NCI-H1694 treated with DMSO at 0.1 percent for 48 hours (cell line): ENCODE measurements around the gene CATSPER2.
"Not testable (repeated sequence)": the region's sequence is repeated elsewhere in the genome, so short reads cannot be mapped to it uniquely, and the experiment has no call there.

Source experiments
- DNase-seq: peaks from one replicate; lab custom pipeline; 2025; lab: John Stamatoyannopoulos, UW

CATSPER2 gene

GRCh38 chr15:43648649-43649429, at the start of gene CATSPER2:
Gene CATSPER2 (minus strand): TSS chr15:43648844. CDS start chr15:43648061, 783 bp downstream.
- DNase-seq: no peak

GRCh38 chr15:43693148-43694022, 44.7 kb upstream of the CATSPER2 start, which contains the start of gene CKMT1A:
Gene CKMT1A (plus strand): TSS chr15:43693859. CDS start chr15:43694051, 192 bp downstream.
- not testable (repeated sequence) for DNase-seq

- not testable (repeated sequence) for DNase-seq
Measured at GRCh38 chr15:43692679-43693078, 44.0 kb upstream of the CATSPER2 start.

DNA sequence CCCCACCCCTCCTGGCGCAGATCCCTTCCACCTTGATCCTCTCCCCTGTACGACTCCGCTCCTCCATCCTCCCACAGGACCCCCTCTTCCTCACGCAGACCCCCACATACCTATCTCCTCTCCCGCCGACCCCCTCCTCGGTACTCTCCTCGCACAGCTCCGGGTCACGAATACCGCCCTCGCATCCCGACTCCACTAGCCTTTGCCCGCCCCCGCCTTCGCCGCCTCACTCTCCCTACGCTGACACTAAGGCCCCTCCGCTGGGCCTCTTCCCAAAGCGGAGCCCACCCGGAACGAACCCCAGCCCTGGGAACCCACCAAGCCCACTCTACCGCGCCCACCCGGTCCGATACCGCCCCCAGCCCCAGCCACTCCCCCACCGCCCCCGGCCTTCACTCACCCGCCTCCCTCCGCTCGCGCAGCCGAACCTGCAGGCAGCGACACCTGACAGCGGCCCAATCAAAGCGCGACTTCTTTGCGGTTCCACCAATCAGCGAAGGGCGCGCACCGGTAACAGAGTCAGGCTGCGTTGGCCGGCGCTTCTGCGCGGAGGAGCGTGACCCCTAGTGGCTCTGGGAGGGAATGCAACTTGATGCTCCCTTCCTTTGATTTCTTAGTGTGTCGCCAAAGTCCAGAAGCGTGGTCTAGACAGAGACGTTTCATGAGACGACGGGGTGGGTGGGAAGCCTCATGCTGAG, 41.1 kb upstream of the CATSPER2 start:
- not testable (repeated sequence) for DNase-seq

- not testable (repeated sequence) for DNase-seq
Measured at GRCh38 chr15:43674175-43674574, 25.5 kb upstream of the CATSPER2 start.

DNA sequence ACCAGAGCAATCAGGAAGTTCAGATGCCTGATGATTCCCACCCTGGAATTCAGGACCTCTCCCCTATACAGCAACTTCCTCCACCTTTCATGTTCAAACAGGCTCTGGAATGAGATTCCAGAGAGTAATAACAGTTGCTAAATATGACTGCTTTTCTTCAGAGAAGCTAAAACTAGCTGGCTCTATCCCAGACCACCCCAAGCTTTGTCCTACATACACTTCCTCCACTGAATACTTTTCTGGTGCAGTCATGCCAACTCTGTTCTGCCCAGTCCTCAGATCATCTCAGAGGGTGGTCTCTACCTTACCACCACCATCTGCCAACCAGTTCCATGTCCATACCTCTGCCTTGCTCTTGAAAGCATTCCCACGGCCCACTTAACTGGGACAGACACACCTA, 17.5 kb upstream of the CATSPER2 start:
- DNase-seq: not testable (repeated sequence)

- not testable (repeated sequence) for DNase-seq
Measured at GRCh38 chr15:43663333-43663732, 14.7 kb upstream of the CATSPER2 start.

DNA sequence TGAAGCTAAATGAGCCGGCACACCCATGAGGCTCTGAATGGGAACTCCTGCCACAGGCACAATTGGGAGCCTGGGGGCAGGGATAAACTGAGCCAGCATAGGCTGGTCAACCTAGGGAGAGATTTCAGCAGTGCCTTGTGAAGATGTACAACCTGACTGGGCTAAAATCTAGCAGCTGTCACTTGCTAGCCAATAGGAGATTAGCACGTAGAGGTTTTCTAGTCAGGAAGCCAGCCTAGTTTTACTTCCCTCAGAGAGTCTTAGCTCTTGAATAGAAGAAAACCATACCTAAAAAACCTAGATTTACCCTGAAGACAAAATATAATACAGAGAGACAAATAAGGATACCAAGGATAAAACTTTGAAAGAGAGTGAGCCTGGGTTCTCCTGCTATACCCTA, 13.6 kb upstream of the CATSPER2 start:
- not testable (repeated sequence) for DNase-seq

- not testable (repeated sequence) for DNase-seq
Measured at GRCh38 chr15:43659727-43660126, 11.1 kb upstream of the CATSPER2 start.

- DNase-seq: not testable (repeated sequence)
Measured at GRCh38 chr15:43649430-43649926, 834 bp upstream of the CATSPER2 start.

- DNase-seq: not testable (repeated sequence)
Measured at GRCh38 chr15:43638464-43639204, 10.0 kb downstream of the CATSPER2 start.

GRCh38 chr15:43626937-43627336, 21.7 kb downstream of the CATSPER2 start:
- not testable (repeated sequence) for DNase-seq

DNA sequence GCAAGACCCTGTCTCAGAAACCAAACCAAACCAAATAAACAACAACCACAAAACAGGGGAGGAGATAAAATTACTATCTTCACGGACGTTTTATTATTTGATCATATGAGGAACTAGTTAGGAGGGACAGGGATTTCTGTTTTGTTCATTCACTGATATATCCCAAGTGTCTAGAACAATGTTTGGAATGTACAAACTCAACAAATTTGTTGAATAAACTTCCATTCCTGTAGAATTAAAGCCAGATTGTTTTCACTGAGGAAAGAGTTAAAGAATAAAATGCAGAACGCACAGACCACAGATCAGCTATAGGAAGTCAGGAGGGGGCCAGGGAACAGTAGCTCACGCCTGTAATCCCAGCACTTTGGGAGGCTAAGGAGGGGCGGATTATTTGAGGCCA, 23.5 kb downstream of the CATSPER2 start:
- DNase-seq: no peak

DNA sequence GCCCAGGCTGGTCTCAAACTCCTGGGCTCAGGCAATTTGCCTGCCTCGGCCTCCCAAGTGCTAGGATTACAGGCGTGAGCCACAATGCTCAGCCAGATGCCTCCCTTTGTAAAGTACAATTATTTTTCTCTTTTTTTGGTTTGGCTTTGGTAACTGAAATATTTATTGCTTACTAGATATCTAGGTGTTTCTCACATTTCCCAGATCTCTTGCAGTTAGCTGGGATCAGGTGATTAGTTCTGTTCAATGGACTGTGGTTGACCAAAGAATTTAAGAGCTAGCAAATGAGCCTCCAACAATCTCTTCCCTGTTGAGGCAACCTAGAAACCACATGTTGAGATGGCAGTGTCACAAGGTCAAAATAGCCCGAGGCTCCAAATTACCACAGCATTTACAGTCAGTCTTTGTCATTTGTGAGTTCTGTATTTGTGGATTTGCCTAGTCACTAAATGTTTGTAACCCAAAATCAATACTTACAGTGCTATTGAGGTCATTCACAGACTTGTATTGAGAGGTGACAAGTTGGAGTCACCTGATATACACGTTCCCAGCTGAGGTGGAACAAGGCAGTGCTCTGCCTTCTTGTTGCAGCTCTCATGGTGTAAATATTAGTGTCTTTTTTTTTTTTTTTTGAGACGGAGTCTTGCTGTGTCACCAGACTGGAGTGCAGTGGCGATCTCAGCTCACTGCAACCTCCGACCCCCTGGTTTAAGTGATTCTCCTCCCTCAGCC, 26.4 kb downstream of the CATSPER2 start:
- not testable (repeated sequence) for DNase-seq

GRCh38 chr15:43618700-43619099, 29.9 kb downstream of the CATSPER2 start, which contains the start of gene STRC:
Gene STRC (minus strand): TSS chr15:43618800. CDS start chr15:43618722, 78 bp downstream.
- not testable (repeated sequence) for DNase-seq

DNA sequence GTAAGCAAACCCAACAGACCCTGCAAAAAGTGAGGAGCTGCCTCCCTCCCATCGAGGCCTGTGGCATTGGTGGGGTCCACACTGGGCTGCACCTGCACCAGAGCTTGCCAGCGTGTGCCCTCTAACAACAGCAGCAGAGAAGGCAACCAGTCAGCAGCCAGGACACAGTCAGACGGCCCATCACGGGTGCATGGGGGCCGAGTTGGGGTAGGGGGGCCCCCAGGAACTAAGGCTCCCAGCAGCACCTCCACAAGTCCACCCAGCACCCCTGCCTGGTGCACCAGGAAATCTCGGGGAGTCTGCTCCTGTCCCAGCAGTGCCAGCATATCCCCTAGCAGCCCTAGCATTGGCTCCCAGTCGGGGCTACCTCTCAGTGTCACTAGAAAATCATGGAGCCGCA, 30.9 kb downstream of the CATSPER2 start:
- not testable (repeated sequence) for DNase-seq

DNA sequence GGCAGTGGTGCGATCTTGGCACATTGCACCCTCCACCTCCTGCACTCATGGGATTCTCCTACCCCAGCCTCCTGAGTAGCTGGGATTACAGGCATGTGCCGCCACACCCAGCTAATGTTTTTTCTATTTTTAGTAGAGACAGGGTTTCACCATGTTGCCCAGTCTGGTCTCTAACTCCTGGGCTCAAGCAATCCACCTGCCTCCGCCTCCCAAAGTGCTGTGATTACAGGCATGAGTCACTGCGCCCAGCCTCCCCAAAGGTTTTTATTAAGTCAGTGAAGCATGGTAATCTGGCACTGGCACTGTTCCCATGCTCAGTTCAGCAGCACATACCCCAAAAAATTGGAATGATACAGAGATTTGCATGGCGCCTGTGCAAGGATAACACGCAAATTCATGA, 46.4 kb downstream of the CATSPER2 start:
- peak; percentile 28 for DNase-seq

- DNase-seq: not testable (repeated sequence)
Measured at GRCh38 chr15:43600200-43600599, 48.4 kb downstream of the CATSPER2 start.

GRCh38 chr15:43599131-43599530, 49.5 kb downstream of the CATSPER2 start:
- not testable (repeated sequence) for DNase-seq
